WTC11 (cell line): ENCODE data around the gene CUEDC1. TPM values are rescaled to one million over a fixed set of nuclear protein-coding genes. Genes with fewer than 3 reads are reported as not detected.

Experiments
- ATAC-seq: fragments of 200-7000 bp; cut with Tn5 transposase; 2 replicates; pipeline ENCODE4 v1.10.0; 2021; ENCODE audit warnings: mild to moderate bottlenecking, moderate library complexity
- CTCF ChIA-PET: fragments of 300-600 bp; sonication (Branson Sonifier 250); formaldehyde crosslinking; loops from one replicate; lab custom pipeline; 2021; ENCODE audit warnings: antibody characterized with exemption; lab: Charles Lee
- POLR2A ChIA-PET: fragments of 350-600 bp; sonication (Branson Sonifier 250); formaldehyde crosslinking; loops from one replicate; lab custom pipeline; 2021; ENCODE audit warnings: antibody characterized with exemption; lab: Charles Lee
- DNase-seq: peaks from one replicate; pipeline ENCODE4 v3.0.0; 2021; ENCODE audit warnings: low spot score
- H3K27ac Mint-ChIP-seq: 2 replicates; pipeline ENCODE4 v1.8.0; 2021; ENCODE audit warnings: mixed read lengths
- H3K27me3 Mint-ChIP-seq: 2 replicates; pipeline ENCODE4 v1.8.0; 2021; ENCODE audit warnings: low read depth, mild to moderate bottlenecking, moderate library complexity, mixed read lengths
- H3K36me3 Mint-ChIP-seq: 2 replicates; pipeline ENCODE4 v1.8.0; 2021; ENCODE audit warnings: mixed read lengths
- H3K4me1 Mint-ChIP-seq: 2 replicates; pipeline ENCODE4 v1.8.0; 2022; ENCODE audit warnings: mixed read lengths
- H3K4me3 Mint-ChIP-seq: 2 replicates; pipeline ENCODE4 v1.8.0; 2021; ENCODE audit warnings: mild to moderate bottlenecking, moderate library complexity, mixed read lengths
- H3K9me3 Mint-ChIP-seq: 2 replicates; pipeline ENCODE4 v1.8.0; 2021; ENCODE audit warnings: mixed read lengths
- CBFB ChIP-seq: sonication (generic); formaldehyde crosslinking; IDR thresholded peaks from 2 replicates; pipeline ENCODE4 v1.8.1; 2022; ENCODE audit warnings: mild to moderate bottlenecking, low read depth, missing genetic modification reagents
- CDX4 ChIP-seq: fragments of 250-450 bp; sonication (Bioruptor Pico); IDR thresholded peaks from 2 replicates; pipeline ENCODE4 v1.9.0; 2021; ENCODE audit warnings: moderate library complexity, mild to moderate bottlenecking, inconsistent platforms, borderline replicate concordance
- E2F1 ChIP-seq: sonication (generic); formaldehyde crosslinking; IDR thresholded peaks from 2 replicates; pipeline ENCODE4 v1.8.0; 2022; ENCODE audit warnings: mild to moderate bottlenecking, missing genetic modification reagents
- E2F5 ChIP-seq: sonication (generic); formaldehyde crosslinking; IDR thresholded peaks from 2 replicates; pipeline ENCODE4 v1.8.1; 2022; ENCODE audit warnings: mild to moderate bottlenecking, moderate library complexity, missing genetic modification reagents
- FOXP1 ChIP-seq: sonication (generic); formaldehyde crosslinking; IDR thresholded peaks from 2 replicates; pipeline ENCODE4 v1.8.0; 2022; ENCODE audit warnings: missing genetic modification reagents, mild to moderate bottlenecking, moderate library complexity, borderline replicate concordance
- IRF1 ChIP-seq: sonication (generic); formaldehyde crosslinking; IDR thresholded peaks from 2 replicates; pipeline ENCODE4 v1.8.0; 2023; ENCODE audit warnings: missing genetic modification reagents
- IRF2 ChIP-seq: sonication (generic); formaldehyde crosslinking; IDR thresholded peaks from 2 replicates; pipeline ENCODE4 v1.8.0; 2022; ENCODE audit warnings: low read depth, missing genetic modification reagents, borderline replicate concordance
- JUN ChIP-seq: sonication (generic); formaldehyde crosslinking; IDR thresholded peaks from 2 replicates; pipeline ENCODE4 v1.8.0; 2023; ENCODE audit warnings: mild to moderate bottlenecking, missing genetic modification reagents
- MAX ChIP-seq: sonication (generic); formaldehyde crosslinking; IDR thresholded peaks from 2 replicates; pipeline ENCODE4 v1.8.0; 2022; ENCODE audit warnings: mild to moderate bottlenecking, missing genetic modification reagents
- NFYB ChIP-seq: sonication (generic); formaldehyde crosslinking; conservative IDR thresholded peaks from 2 replicates; pipeline ENCODE4 v1.8.0; 2022; ENCODE audit warnings: low read depth, missing genetic modification reagents
- NR1H2 ChIP-seq: sonication (generic); formaldehyde crosslinking; IDR thresholded peaks from 2 replicates; pipeline ENCODE4 v1.9.0; 2021; ENCODE audit warnings: mild to moderate bottlenecking, moderate library complexity, missing genetic modification reagents
- PREB ChIP-seq: sonication (generic); formaldehyde crosslinking; IDR thresholded peaks from 2 replicates; pipeline ENCODE4 v1.8.1; 2022; ENCODE audit warnings: mild to moderate bottlenecking, missing genetic modification reagents, moderate library complexity, borderline replicate concordance
- RELA ChIP-seq: sonication (generic); formaldehyde crosslinking; IDR thresholded peaks from 2 replicates; pipeline ENCODE4 v1.8.1; 2022; ENCODE audit warnings: missing genetic modification reagents, mild to moderate bottlenecking, borderline replicate concordance
- SMAD3 ChIP-seq: sonication (generic); formaldehyde crosslinking; IDR thresholded peaks from 2 replicates; pipeline ENCODE4 v1.8.0; 2022; ENCODE audit warnings: missing genetic modification reagents, mild to moderate bottlenecking, borderline replicate concordance
- TEAD1 ChIP-seq: sonication (generic); formaldehyde crosslinking; IDR thresholded peaks from 2 replicates; pipeline ENCODE4 v1.8.0; 2022; ENCODE audit warnings: mild to moderate bottlenecking, missing genetic modification reagents
- TEAD4 ChIP-seq: sonication (generic); formaldehyde crosslinking; IDR thresholded peaks from 2 replicates; pipeline ENCODE4 v1.8.0; 2022; ENCODE audit warnings: mild to moderate bottlenecking, missing genetic modification reagents
- USF2 ChIP-seq: sonication (generic); formaldehyde crosslinking; IDR thresholded peaks from 2 replicates; pipeline ENCODE4 v1.8.1; 2023; ENCODE audit warnings: mild to moderate bottlenecking, missing genetic modification reagents, moderate library complexity
- ZNF232 ChIP-seq: sonication (generic); formaldehyde crosslinking; IDR thresholded peaks from 2 replicates; pipeline ENCODE4 v1.8.0; 2022; ENCODE audit warnings: mild to moderate bottlenecking, missing genetic modification reagents
- ZNF317 ChIP-seq: sonication (generic); formaldehyde crosslinking; IDR thresholded peaks from 2 replicates; pipeline ENCODE4 v1.8.1; 2023; ENCODE audit warnings: low read depth, mild to moderate bottlenecking, moderate library complexity, missing genetic modification reagents, borderline replicate concordance
- ZNF396 ChIP-seq: fragments of 250-450 bp; sonication (Bioruptor Pico); IDR thresholded peaks from 2 replicates; pipeline ENCODE4 v1.8.0; 2021; ENCODE audit warnings: mild to moderate bottlenecking, moderate library complexity, borderline replicate concordance
- ZNF425 ChIP-seq: fragments of 250-450 bp; sonication (Bioruptor Pico); conservative IDR thresholded peaks from 2 replicates; pipeline ENCODE4 v1.9.0; 2021; ENCODE audit warnings: mild to moderate bottlenecking
- ZNF512 ChIP-seq: sonication (generic); formaldehyde crosslinking; IDR thresholded peaks from 2 replicates; pipeline ENCODE4 v1.8.1; 2022; ENCODE audit warnings: missing genetic modification reagents, borderline replicate concordance
- ZNF671 ChIP-seq: fragments of 250-450 bp; sonication (Bioruptor Pico); IDR thresholded peaks from 2 replicates; pipeline ENCODE4 v1.8.0; 2021; ENCODE audit warnings: mild to moderate bottlenecking
- total RNA-seq: library from RNA; stranded (reverse); gene quantifications from 3 replicates; pipeline ENCODE4 v1.2.3, GENCODE V29; 2021

Gene CUEDC1
- total RNA-seq, 1 experiment from 2014 or later: 12.2 TPM

GRCh38 chr17:57881783-57882351 is 73.3 kb downstream of the CUEDC1 start:
- peaks cover 9% of the 10 kb centered on the region; the same call in 1 of the 2 replicates for H3K36me3 Mint-ChIP-seq
- H3K27ac Mint-ChIP-seq: peak overlapping the region; percentile 71; the same call in 1 of the 2 replicates
- H3K9me3 Mint-ChIP-seq: peaks cover 7% of the 10 kb centered on the region; the same call in 1 of the 2 replicates
- ChIA-PET POLR2A (interaction anchor here (1.0 kb wide), 1 partner anchor 20 kb away, joined by 3 read pairs; no protein-coding TSS in a partner anchor), CTCF (interaction anchor here (0.9 to 3.3 kb wide), 4 partner anchors 8 to 25 kb away, joined by 3 to 16 read pairs (median 4); no protein-coding TSS in a partner anchor)
- ATAC-seq (no peak), DNase-seq (no peak)
- 0 out of 2 replicates have a peak, but pooled peaks cover 3% of the 10 kb centered on the region for H3K27me3 Mint-ChIP-seq
- no peak for TF ChIP-seq ZNF396 (CRISPR knock-in tag)
- no peak for TF ChIP-seq PREB (CRISPR knock-in tag)
- no peak for TF ChIP-seq CDX4
- TF ChIP-seq USF2: no peak
- no peak for TF ChIP-seq E2F5
- no peak for TF ChIP-seq RELA (CRISPR knock-in tag)
- no peak for TF ChIP-seq IRF2 (CRISPR knock-in tag)
- no peak for TF ChIP-seq ZNF317 (CRISPR knock-in tag)
- TF ChIP-seq ZNF512 (CRISPR knock-in tag): no peak
- TF ChIP-seq FOXP1 (CRISPR knock-in tag): no peak
- no peak for TF ChIP-seq NFYB
- no peak for TF ChIP-seq MAX (CRISPR knock-in tag)
- TF ChIP-seq NR1H2 (CRISPR knock-in tag): no peak
- no peak for TF ChIP-seq JUN (CRISPR knock-in tag)
- no peak for TF ChIP-seq TEAD4 (CRISPR knock-in tag)
- TF ChIP-seq TEAD1 (CRISPR knock-in tag): no peak
- H3K4me3 Mint-ChIP-seq: no peak overlapping the region
- peaks cover 51% of the 10 kb centered on the region for H3K4me1 Mint-ChIP-seq

GRCh38 chr17:57881143-57881542 is 74.1 kb downstream of the CUEDC1 start:
- Mint-ChIP-seq H3K9me3 (peaks cover 7% of the 10 kb centered on the region; the same call in 1 of the 2 replicates), H3K4me3 (0 out of 2 replicates have a peak overlapping the region, but pooled peaks have one; percentile 9), H3K4me1 (peaks cover 58% of the 10 kb centered on the region), H3K27ac (peak overlapping the region; percentile 71; the same call in 1 of the 2 replicates), H3K36me3 (peaks cover 9% of the 10 kb centered on the region; the same call in 1 of the 2 replicates), H3K27me3 (peaks cover 6% of the 10 kb centered on the region; the same call in 1 of the 2 replicates)
- CTCF ChIA-PET: interaction anchor here (0.6 to 3.3 kb wide), 6 partner anchors 9 to 148 kb away, joined by 3 to 16 read pairs (median 5); no protein-coding TSS in a partner anchor
- ATAC-seq: peak; percentile 41
- POLR2A ChIA-PET: no interaction called here
- no peak for DNase-seq
- TF ChIP-seq ZNF671 (no peak), SMAD3 (CRISPR knock-in tag) (no peak), USF2 (no peak), IRF1 (CRISPR knock-in tag) (no peak), E2F1 (CRISPR knock-in tag) (no peak), ZNF425 (CRISPR knock-in tag) (no peak), CBFB (no peak), ZNF232 (CRISPR knock-in tag) (no peak)
